NK-92 (cell line): Measurements from ENCODE around the gene KRT83.
"Not testable (repeated sequence)": the region's sequence is repeated elsewhere in the genome, so short reads cannot be mapped to it uniquely, and the experiment has no call there.

Experiments used
- DNase-seq: peaks from one replicate; lab custom pipeline; 2025; ENCODE audit not compliant: unreplicated experiment; lab: John Stamatoyannopoulos, UW

KRT83 gene

GRCh38 chr12:52333321-52333720 lies 12.1 kb upstream of the KRT83 start:
- DNase-seq: no peak

- no peak for DNase-seq
Observed at GRCh38 chr12:52332381-52332780, 11.2 kb upstream of the KRT83 start.

GRCh38 chr12:52331833-52332232 lies 10.6 kb upstream of the KRT83 start:
- DNase-seq: no peak

GRCh38 chr12:52331039-52331438 lies 9.8 kb upstream of the KRT83 start:
- DNase-seq: no peak

GRCh38 chr12:52327830-52328500 lies 6.8 kb upstream of the KRT83 start:
- DNase-seq: no peak

- no peak for DNase-seq
Observed at GRCh38 chr12:52327052-52327829, 6.0 kb upstream of the KRT83 start.

- DNase-seq: no peak
Observed at GRCh38 chr12:52324153-52324444, 2.9 kb upstream of the KRT83 start.

GRCh38 chr12:52323416-52324152 lies 2.4 kb upstream of the KRT83 start:
- DNase-seq: no peak

GRCh38 chr12:52323001-52323400 lies 1.8 kb upstream of the KRT83 start:
- no peak for DNase-seq

GRCh38 chr12:52322069-52322468 lies 871 bp upstream of the KRT83 start:
- DNase-seq: no peak

- DNase-seq: no peak
Observed at GRCh38 chr12:52321418-52321817, 220 bp upstream of the KRT83 start.

GRCh38 chr12:52319097-52319496 lies 2.1 kb downstream of the KRT83 start:
- DNase-seq: no peak

GRCh38 chr12:52318241-52318990 lies 2.8 kb downstream of the KRT83 start:
- DNase-seq: no peak

- no peak for DNase-seq
Observed at GRCh38 chr12:52317468-52318052, 3.6 kb downstream of the KRT83 start.

- no peak for DNase-seq
Observed at GRCh38 chr12:52316701-52317100, 4.5 kb downstream of the KRT83 start.

- DNase-seq: no peak
Observed at GRCh38 chr12:52316290-52316689, 4.9 kb downstream of the KRT83 start.

GRCh38 chr12:52315721-52316120 lies 5.5 kb downstream of the KRT83 start:
- DNase-seq: not testable (repeated sequence)

GRCh38 chr12:52314511-52314910 lies 6.7 kb downstream of the KRT83 start:
- no peak for DNase-seq

- DNase-seq: no peak
Observed at GRCh38 chr12:52313926-52314325, 7.3 kb downstream of the KRT83 start.

GRCh38 chr12:52313461-52313860 lies 7.7 kb downstream of the KRT83 start:
- DNase-seq: no peak

GRCh38 chr12:52312086-52312485 lies 9.1 kb downstream of the KRT83 start:
- no peak for DNase-seq
